Progenitor cell of endocrine pancreas (in vitro differentiated cells): ENCODE measurements around the gene CYSLTR2. TPM values are rescaled to one million over a fixed set of nuclear protein-coding genes. Genes with fewer than 3 reads are reported as not detected.

Experiments used
- DNase-seq: peaks from one replicate; pipeline ENCODE4 v3.0.0; 2021; ENCODE audit warnings: low spot score; ENCODE audit not compliant: unreplicated experiment
- H3K27ac Mint-ChIP-seq: 2 replicates; pipeline ENCODE4 v1.8.0; 2021; ENCODE audit warnings: mild to moderate bottlenecking, moderate library complexity, mixed read lengths
- H3K27me3 Mint-ChIP-seq: 2 replicates; pipeline ENCODE4 v1.8.0; 2021; ENCODE audit warnings: mixed read lengths
- H3K36me3 Mint-ChIP-seq: 2 replicates; pipeline ENCODE4 v1.8.0; 2022; ENCODE audit warnings: mixed read lengths; ENCODE audit not compliant: insufficient read depth
- H3K4me1 Mint-ChIP-seq: 2 replicates; pipeline ENCODE4 v1.8.0; 2021; ENCODE audit warnings: low read depth, mixed read lengths
- H3K4me3 Mint-ChIP-seq: 2 replicates; pipeline ENCODE4 v1.8.0; 2021; ENCODE audit warnings: low read depth, mild to moderate bottlenecking, moderate library complexity, mixed read lengths
- H3K9me3 Mint-ChIP-seq: 2 replicates; pipeline ENCODE4 v1.8.0; 2021; ENCODE audit warnings: low read depth, mixed read lengths
- CTCF ChIP-seq: fragments of 200-600 bp; sonication (generic); IDR thresholded peaks from one replicate; pipeline ENCODE4 v1.5.0; 2021; ENCODE audit warnings: antibody characterized with exemption, mild to moderate bottlenecking; ENCODE audit not compliant: unreplicated experiment
- total RNA-seq: library from RNA; stranded (reverse); gene quantifications from 2 replicates; pipeline ENCODE4 v1.2.1, GENCODE V29; 2021

The CYSLTR2 gene
- total RNA-seq, 1 donor from 2014 or later, result 0.17 TPM

DNA sequence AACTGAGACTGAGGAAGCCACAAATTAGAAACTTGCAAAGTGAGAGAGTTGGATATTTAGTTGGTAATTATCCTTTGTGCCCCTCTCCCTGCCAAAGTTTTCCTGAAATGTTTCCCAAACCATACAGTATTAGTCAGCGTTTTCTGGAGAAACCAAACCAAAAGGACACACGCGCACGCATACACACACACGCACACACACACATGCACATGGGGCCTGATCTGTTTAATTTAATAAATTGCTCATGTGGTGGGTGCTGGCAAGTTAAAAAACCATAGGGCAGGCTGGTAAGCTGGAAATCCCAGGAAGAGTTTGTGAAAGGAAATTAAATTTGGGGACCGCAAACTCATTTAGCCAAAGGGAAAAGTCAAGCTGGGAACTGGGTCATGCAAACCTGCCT, 11.7 kb upstream of the CYSLTR2 start:
- DNase-seq, result no peak
- no peak for TF ChIP-seq CTCF
- Mint-ChIP-seq H3K36me3 (no peaks in the 10 kb centered on the region), H3K27ac (no peak overlapping the region), H3K4me3 (no peak overlapping the region), H3K27me3 (no peaks in the 10 kb centered on the region), H3K4me1 (peaks cover 9% of the 10 kb centered on the region), H3K9me3 (peaks cover 14% of the 10 kb centered on the region)

DNA sequence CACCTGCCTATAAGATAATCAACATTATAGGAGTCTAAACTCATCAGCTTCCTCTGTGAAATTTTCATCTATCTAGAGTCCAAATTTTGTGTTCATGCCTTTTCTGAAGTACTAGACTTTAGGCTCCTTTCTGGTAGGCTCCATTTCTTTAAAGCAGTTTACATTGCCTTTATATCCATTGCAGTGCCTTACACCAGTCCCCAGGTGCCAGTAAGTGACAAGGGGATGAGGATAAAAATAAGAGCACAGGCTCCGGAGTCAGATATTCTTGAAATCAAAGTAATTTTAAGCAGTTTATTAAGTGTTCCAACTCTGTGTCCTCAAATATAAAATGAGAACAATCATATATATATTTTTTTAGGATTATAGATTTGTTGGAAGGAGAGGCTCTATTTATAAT, 10.6 kb upstream of the CYSLTR2 start:
- Mint-ChIP-seq H3K4me3 (no peak overlapping the region), H3K27ac (no peak overlapping the region), H3K4me1 (peaks cover 9% of the 10 kb centered on the region), H3K36me3 (no peaks in the 10 kb centered on the region), H3K9me3 (peaks cover 9% of the 10 kb centered on the region), H3K27me3 (no peaks in the 10 kb centered on the region)
- no peak for DNase-seq
- no peak for TF ChIP-seq CTCF

DNA sequence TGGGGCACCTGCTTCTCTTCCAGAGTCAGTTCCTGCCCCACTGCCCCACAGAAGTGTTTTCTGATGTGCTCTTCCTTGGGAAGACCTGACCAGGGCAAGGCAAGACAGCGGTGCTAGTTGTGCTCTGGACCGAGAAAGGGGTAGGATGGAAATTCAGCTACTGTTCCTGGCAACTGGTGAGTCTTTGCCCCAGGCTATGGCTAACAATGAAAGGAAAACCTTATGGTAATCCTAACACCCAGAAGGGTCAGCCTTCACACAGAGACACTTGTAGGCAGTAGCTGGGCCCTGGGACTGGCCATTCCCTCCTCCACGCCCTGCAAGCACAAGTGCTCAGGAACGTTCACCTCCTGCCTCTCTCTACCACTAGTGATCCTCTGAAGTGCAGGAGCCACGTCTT, 9.6 kb upstream of the CYSLTR2 start:
- DNase-seq, result no peak
- Mint-ChIP-seq H3K27ac (no peak overlapping the region), H3K4me3 (no peak overlapping the region), H3K4me1 (peaks cover 9% of the 10 kb centered on the region), H3K27me3 (no peaks in the 10 kb centered on the region), H3K9me3 (peaks cover 6% of the 10 kb centered on the region), H3K36me3 (no peaks in the 10 kb centered on the region)
- no peak for TF ChIP-seq CTCF

DNA sequence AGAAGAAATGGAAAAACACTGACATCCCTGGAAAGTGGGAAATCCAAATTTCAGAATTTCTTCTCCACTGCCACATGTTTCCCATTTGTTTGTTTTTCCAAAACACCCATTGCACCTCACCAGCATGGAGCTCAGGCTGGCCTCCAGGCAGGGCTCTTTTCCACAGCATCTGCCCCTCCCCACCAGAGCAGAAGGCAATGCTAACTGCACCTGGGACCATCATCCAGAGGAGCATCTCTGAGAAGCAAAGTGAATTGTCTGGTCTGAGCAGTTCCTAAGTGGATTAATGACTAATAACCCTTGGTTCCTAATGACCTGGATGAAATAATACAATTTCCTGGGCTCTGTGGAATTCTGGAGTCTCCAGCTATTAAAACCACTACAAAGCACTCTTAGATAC, 8.8 kb upstream of the CYSLTR2 start:
- H3K27ac Mint-ChIP-seq, result no peak overlapping the region
- peaks cover 9% of the 10 kb centered on the region for H3K4me1 Mint-ChIP-seq
- H3K27me3 Mint-ChIP-seq, result no peaks in the 10 kb centered on the region
- DNase-seq, result no peak
- peaks cover 5% of the 10 kb centered on the region for H3K9me3 Mint-ChIP-seq
- H3K36me3 Mint-ChIP-seq, result no peaks in the 10 kb centered on the region
- no peak for TF ChIP-seq CTCF
- H3K4me3 Mint-ChIP-seq, result no peak overlapping the region

DNA sequence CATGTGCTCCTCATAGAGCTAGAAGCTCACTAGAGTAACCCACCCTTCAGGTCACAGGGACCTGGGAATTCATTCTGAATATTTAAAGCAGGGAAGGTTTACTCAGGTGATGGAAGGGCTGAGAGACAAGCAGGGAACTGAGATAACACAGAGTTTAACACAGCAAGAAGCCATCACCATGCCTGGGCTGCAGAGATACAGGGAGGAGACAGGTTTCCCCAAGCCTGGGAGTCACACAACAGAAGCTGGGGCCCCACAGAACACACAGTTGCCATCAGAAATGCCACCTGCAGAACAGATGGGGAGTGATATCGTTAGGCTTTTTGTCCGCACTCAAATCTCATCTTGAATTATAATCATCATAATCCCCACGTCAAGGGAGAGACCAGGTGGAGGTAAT, 7.9 kb upstream of the CYSLTR2 start:
- DNase-seq, result no peak

More for the DNA sequence above, 7.9 kb upstream of the CYSLTR2 start:
- no peak for TF ChIP-seq CTCF
- no peak overlapping the region for H3K4me3 Mint-ChIP-seq
- H3K27me3 Mint-ChIP-seq, result no peaks in the 10 kb centered on the region
- peaks cover 3% of the 10 kb centered on the region for H3K9me3 Mint-ChIP-seq
- peaks cover 6% of the 10 kb centered on the region for H3K4me1 Mint-ChIP-seq
- H3K36me3 Mint-ChIP-seq, result no peaks in the 10 kb centered on the region
- H3K27ac Mint-ChIP-seq, result no peak overlapping the region
